GM19025 (cell line): ENCODE results near the gene NDUFA6.
A peak's percentile ranks its signal among the peaks of the same experiment; 100 is the strongest.
"Not testable (repeated sequence)": the region's sequence is repeated elsewhere in the genome, so short reads cannot be mapped to it uniquely, and the experiment has no call there.

Experiments used
- ATAC-seq: cut with Tn5 transposase; IDR thresholded peaks from one replicate; pipeline ENCODE4 v1.9.1; 2021; ENCODE audit warnings: mild to moderate bottlenecking, low read depth, moderate library complexity; ENCODE audit not compliant: unreplicated experiment

The NDUFA6 gene

GRCh38 chr22:42114721-42115120 is 24.1 kb upstream of the NDUFA6 start:
- no peak for ATAC-seq

GRCh38 chr22:42112793-42113192 is 22.2 kb upstream of the NDUFA6 start:
- not testable (repeated sequence) for ATAC-seq

- ATAC-seq, result no peak
Measured at GRCh38 chr22:42111798-42112197, 21.2 kb upstream of the NDUFA6 start.

- ATAC-seq, result no peak
Measured at GRCh38 chr22:42108848-42109247, 18.3 kb upstream of the NDUFA6 start.

GRCh38 chr22:42104332-42104860 is 13.8 kb upstream of the NDUFA6 start:
- not testable (repeated sequence) for ATAC-seq

GRCh38 chr22:42101199-42101598 is 10.6 kb upstream of the NDUFA6 start:
- ATAC-seq, result no peak

- ATAC-seq, result no peak
Measured at GRCh38 chr22:42091455-42091782, 847 bp upstream of the NDUFA6 start.

- ATAC-seq, result no peak
Measured at GRCh38 chr22:42086051-42086450, 4.5 kb downstream of the NDUFA6 start.

- ATAC-seq, result no peak
Measured at GRCh38 chr22:42084874-42085273, 5.7 kb downstream of the NDUFA6 start.

GRCh38 chr22:42083119-42083518 is 7.5 kb downstream of the NDUFA6 start:
- ATAC-seq, result no peak

GRCh38 chr22:42080287-42080686 is 10.3 kb downstream of the NDUFA6 start:
- ATAC-seq, result no peak

GRCh38 chr22:42079319-42080251 is 11.0 kb downstream of the NDUFA6 start, which contains the start of gene SMDT1:
Gene SMDT1, plus strand, starts transcription at chr22:42079700. Its CDS starts 69 bp downstream, at chr22:42079769.
- ATAC-seq, result peak; percentile 85

GRCh38 chr22:42078469-42079318 is 11.9 kb downstream of the NDUFA6 start:
- peak; percentile 7 for ATAC-seq

GRCh38 chr22:42077486-42078125 is 13.0 kb downstream of the NDUFA6 start:
- ATAC-seq, result no peak

- no peak for ATAC-seq
Measured at GRCh38 chr22:42076764-42077485, 13.6 kb downstream of the NDUFA6 start.

GRCh38 chr22:42074846-42075676 is 15.5 kb downstream of the NDUFA6 start:
- ATAC-seq, result no peak

GRCh38 chr22:42074132-42074811 is 16.3 kb downstream of the NDUFA6 start, which contains the start of gene PHETA2:
Gene PHETA2, plus strand, starts transcription at chr22:42074248. Its CDS starts 3,046 bp downstream, at chr22:42077294.
- no peak for ATAC-seq

GRCh38 chr22:42073621-42074041 is 16.9 kb downstream of the NDUFA6 start:
- ATAC-seq, result no peak
